GM19463 (cell line): ENCODE measurements around the gene WDR48.

Source experiments
- ATAC-seq: cut with Tn5 transposase; IDR thresholded peaks from one replicate; pipeline ENCODE4 v1.9.1; 2021; ENCODE audit warnings: mild to moderate bottlenecking, moderate library complexity; ENCODE audit not compliant: unreplicated experiment

The WDR48 gene

GRCh38 chr3:39118931-39119660 is 67.3 kb downstream of the WDR48 start:
- no peak for ATAC-seq

DNA sequence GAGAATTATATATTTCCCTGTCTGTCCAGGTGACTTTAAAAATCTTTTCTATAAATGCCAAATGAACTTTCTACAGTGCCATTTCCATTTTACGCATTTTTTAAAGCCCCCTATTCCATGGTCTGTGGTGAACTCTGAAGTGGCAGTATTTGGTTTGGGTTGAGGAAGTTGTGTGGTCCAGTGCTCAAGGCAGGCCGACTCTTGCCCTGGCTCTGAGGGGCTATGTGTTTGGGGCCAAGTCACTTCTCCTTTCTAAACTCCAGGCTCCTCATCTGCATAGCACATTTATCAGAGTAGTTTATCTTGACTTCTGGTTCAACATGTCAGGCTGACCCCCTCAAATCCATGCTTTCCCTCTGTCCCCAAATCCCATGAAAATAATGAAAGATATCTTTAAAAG is 69.8 kb downstream of the WDR48 start:
- ATAC-seq: no peak

- ATAC-seq: peak; percentile 72
These were observed 71.0 kb downstream of the WDR48 start for GRCh38 chr3:39122813-39123212.

DNA sequence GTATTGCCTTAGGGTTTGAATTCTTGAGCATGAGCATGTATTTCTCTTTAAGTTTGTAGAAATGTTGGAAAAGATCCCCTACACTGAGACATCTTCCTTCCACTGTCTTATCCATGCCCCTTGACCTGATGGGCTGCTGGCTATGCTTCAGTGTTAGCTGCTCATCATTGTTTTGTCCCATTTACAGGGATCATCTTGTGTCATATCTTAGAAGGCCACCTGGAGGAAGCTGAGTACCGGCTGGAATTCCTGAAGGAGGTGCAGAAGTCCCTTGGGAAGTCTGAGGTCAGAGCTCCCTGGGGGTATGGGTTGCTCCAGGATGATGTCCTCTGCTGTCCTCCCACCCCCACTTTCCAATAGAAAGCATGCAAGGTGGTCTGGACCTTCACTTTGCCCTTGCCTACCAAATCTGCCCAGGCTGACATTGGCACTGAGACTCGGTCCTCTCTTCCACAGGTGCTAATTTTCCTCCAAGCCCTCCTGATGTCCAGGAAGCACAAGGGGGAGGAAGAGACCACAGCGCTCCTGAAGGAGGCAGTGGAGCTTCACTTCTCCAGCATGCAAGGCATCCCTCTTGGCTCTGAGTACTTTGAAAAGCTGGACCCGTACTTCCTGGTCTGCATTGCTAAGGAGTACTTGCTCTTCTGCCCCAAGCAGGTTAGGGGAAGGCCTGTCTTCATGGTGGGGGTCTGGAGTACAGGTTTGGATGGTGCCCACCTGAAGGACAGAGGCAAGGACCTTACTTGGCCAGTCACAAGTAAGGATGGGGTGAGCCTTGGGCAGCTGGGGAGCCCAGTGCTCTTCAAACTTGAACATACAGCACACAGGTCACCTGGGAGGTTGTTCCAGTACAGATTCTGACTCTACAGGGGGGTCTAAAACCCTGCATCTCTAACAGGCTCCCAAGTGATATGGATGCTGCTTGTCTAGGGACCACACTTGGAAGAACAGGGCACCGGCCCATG is 73.3 kb downstream of the WDR48 start:
- no peak for ATAC-seq

- no peak for ATAC-seq
These were observed 74.2 kb downstream of the WDR48 start for GRCh38 chr3:39125841-39126500.

- ATAC-seq: no peak
These were observed 74.8 kb downstream of the WDR48 start for GRCh38 chr3:39126532-39127071.

- no peak for ATAC-seq
These were observed 75.6 kb downstream of the WDR48 start for GRCh38 chr3:39127269-39127907.

DNA sequence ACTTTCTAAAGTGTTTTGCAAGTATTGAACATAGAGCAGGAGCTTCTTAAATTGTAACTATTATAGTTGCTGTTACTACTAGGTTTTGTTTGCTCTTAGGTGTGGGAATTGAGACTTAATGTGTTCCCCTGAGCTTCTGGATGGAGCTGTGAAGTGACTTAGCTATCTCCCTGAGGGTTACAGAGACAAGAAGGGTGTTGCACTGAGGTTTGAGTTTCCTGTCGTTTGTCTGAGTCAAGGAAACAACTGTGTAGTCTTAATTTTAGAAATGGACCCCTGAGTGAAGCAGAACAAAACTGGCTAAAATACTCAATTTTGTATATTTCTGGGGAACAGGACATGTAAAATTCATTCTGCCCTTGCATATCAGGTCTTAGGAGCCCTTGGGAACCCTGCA is 76.1 kb downstream of the WDR48 start:
- no peak for ATAC-seq

- ATAC-seq: no peak
These were observed 77.1 kb downstream of the WDR48 start for GRCh38 chr3:39128951-39129350.

GRCh38 chr3:39130026-39130425 is 78.2 kb downstream of the WDR48 start:
- no peak for ATAC-seq

GRCh38 chr3:39130693-39131265 is 79.0 kb downstream of the WDR48 start:
- no peak for ATAC-seq

DNA sequence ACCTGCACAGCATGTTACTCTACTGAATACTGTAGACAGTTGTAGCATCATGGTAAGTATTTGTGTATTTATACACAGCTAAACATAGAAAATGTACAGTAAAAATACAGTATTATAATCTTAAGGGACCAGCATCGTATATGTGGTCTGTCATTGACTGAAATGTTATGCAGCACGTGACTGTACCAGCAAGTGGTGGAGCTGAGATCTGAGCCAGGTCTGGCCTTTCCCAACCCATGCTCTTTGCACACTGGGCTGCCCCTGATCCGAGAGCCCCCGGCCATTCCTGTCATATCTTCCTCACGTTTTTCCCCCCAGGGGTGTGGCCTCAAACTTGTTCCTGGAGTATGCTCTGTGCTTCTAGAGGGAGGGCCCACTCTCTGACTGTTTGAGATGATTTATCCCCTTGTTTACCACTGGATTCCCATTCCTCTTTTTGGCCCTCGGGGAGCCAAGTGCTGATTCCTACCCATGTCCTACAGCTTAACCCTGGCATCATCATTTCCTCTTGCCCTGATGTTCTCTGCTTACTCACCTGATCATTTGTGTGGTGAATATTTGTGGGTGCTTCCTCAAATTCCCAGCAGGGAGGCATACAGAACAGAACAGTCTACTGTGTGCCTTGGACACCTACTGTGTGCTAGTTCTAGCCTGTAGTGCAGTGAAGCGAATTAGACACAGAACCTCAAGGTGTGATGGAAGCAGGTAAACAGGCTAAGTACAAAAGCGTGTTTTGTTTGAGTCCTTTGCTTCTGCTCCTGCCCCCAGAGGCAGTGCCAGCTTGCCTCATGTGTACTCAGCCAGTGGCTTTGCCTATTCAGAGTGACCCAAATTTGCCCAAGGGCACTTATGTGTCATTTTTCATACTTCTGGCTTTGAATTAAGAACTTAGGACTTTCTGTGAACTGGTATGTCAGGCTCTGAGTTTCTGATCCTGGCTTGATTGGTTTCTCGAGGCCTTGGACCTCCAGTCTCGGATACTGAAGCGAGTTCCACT is 80.6 kb downstream of the WDR48 start:
- ATAC-seq: no peak

- ATAC-seq: no peak
These were observed 81.3 kb downstream of the WDR48 start for GRCh38 chr3:39133093-39133490.

GRCh38 chr3:39133822-39134221 is 82.0 kb downstream of the WDR48 start:
- ATAC-seq: no peak

DNA sequence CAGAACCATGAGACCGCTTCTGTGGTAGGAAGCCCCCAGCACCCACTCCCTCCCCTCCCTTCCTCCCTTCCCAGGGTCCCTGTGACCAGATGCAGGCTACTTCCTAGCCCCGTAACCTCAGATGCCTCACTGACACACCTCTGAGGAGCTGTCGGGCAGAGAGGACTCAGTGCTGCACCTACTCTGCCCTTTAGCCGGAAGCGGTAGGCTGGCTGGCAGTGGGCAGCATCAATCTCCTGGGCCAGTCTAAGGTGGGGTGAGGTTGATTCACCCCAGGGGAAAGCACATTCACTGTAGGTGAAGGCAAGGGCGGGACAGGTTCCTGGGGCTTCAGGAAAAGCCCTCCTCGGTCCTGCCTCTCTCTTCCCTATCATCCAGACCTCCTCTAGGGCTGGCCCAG is 82.5 kb downstream of the WDR48 start:
- no peak for ATAC-seq

DNA sequence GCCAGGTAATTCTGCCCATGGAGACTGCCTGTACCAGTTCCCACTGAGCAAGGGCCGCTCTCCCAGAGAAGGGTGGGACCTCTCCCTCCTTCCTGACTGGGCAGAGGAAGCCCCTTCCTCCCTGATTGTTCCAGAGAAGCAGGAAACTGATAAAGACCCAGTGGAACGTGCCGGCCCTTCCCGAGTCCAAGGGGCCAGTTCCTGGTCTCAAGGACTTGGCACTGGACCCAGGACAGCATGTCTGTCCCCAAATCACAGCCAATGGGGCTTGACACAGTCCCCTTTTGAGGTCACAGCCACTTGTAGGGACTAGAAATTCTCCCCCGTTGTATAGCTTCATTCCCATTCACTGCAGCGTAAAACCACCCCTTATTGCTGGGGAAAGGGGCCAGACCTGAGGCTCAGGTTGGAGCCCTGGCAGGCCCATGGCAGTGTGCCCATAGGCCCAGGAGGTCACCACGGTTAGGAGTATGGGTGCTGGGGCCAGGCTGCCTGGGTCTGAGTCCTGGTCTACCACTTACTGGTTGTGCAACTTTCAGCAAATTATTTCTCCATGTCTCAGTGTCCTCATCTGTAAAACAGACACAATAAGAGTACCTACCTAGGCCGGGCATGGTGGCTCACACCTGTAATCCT is 83.5 kb downstream of the WDR48 start:
- ATAC-seq: no peak

GRCh38 chr3:39136533-39137434 is 85.0 kb downstream of the WDR48 start:
- ATAC-seq: no peak
